Measurements from ENCODE around the gene TMBIM6. TPM values are rescaled to one million over a fixed set of nuclear protein-coding genes. Genes with fewer than 3 reads are reported as not detected.

Gene TMBIM6
- polyA plus RNA-seq, 1 of the 3 experiments (the other 2 are of a cell fraction): 290 TPM

DNA sequence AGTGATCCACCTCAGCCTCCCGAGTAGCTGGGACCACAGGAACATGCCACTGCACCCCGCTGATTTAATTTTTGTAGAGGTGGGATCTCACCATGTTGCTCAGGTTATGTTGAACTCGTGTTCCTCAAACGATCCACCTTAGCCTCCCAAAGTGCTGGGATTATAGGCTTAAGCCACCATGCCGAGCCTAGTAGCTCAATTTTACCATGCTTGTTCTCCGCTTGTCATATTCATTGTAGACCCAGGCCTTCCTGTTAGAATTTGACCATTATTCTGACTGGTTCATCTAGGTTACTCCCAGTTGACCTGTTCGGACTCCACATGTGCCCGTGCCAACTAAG lies 24.7 kb downstream of the TMBIM6 start:
- ChIA-PET CTCF (interaction anchor here (1.0 to 3.7 kb wide), 3 partner anchors 9 to 73 kb away, joined by 3 to 15 read pairs (median 9); no protein-coding TSS in a partner anchor), POLR2A (no interaction called here)
- Histone ChIP-seq H3K4me3 (ENCODE audit: low read depth in 2 of 2, low read length in 1 of 2) (no peak overlapping the region), H3K9ac (no peak overlapping the region), H3K4me2 (no peak overlapping the region), H3K27ac (ENCODE audit: low read depth in 2 of 2, low read length in 1 of 2) (no peak overlapping the region), H3K9me2 (no peaks in the 10 kb centered on the region), H3K4me1 (ENCODE audit: control insufficient read depth in 1 of 2, insufficient read depth in 2 of 2, low read depth in 1 of 2, low read length in 1 of 2) (no peaks in the 10 kb centered on the region), H3F3A (replicated peaks; ENCODE audit: insufficient read depth) (peaks cover 32% of the 10 kb centered on the region), H3K79me2 (ENCODE audit: insufficient read depth) (peaks cover 4% of the 10 kb centered on the region; the same call in 1 of the 2 replicates), H2AFZ (ENCODE audit: low read depth) (no peak overlapping the region), H3K27me3 (ENCODE audit: insufficient read depth) (no peaks in the 10 kb centered on the region), H3K36me3 (replicated peaks in 1 of 2; ENCODE audit: control insufficient read depth in 1 of 2, insufficient read depth in 2 of 2, low read length in 1 of 2) (peaks cover 37 to 39% of the 10 kb centered on the region in 2 experiments), H4K20me1 (ENCODE audit: insufficient read depth) (peaks cover 7% of the 10 kb centered on the region; the same call in 1 of the 2 replicates), H3K9me3 (no peaks in the 10 kb centered on the region)
- WGBS (ENCODE audit: low lambda C conversion rate): 85% methylated on average over 8 of the region's 8 CpGs
- DNase-seq: no peak
- TF ChIP-seq SIN3A (IDR thresholded peaks at IDR 0.05; ENCODE audit: borderline replicate concordance, low read depth, low read length) (no peak), EP300 (IDR thresholded peaks at IDR 0.05; ENCODE audit: borderline replicate concordance in 1 of 2, low read depth in 1 of 2, low read length in 1 of 2) (no peak), MAX (IDR thresholded peaks at IDR 0.05; ENCODE audit: low read depth) (no peak), NRF1 (IDR thresholded peaks at IDR 0.05; ENCODE audit: low read depth, low read length) (no peak), JUND (IDR thresholded peaks at IDR 0.05) (no peak), CTCF (IDR thresholded peaks at IDR 0.05) (no peak), IRF3 (IDR thresholded peaks at IDR 0.05; ENCODE audit: low read depth, low read length) (no peak), CHD2 (IDR thresholded peaks at IDR 0.05; ENCODE audit: low read length, partially characterized antibody) (no peak), MXI1 (IDR thresholded peaks at IDR 0.05; ENCODE audit: low read depth, low read length) (no peak), GABPA (IDR thresholded peaks at IDR 0.05; ENCODE audit: low read depth) (no peak), RAD21 (IDR thresholded peaks at IDR 0.05; ENCODE audit: low read length) (no peak), GATA2 (CRISPR knock-in tag; IDR thresholded peaks at IDR 0.05) (no peak), TAF1 (IDR thresholded peaks at IDR 0.05; ENCODE audit: borderline replicate concordance, low read depth, low read length) (no peak)
- TF ChIP-seq, protein P1, sequence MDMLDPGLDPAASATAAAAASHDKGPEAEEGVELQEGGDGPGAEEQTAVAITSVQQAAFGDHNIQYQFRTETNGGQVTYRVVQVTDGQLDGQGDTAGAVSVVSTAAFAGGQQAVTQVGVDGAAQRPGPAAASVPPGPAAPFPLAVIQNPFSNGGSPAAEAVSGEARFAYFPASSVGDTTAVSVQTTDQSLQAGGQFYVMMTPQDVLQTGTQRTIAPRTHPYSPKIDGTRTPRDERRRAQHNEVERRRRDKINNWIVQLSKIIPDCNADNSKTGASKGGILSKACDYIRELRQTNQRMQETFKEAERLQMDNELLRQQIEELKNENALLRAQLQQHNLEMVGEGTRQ (IDR thresholded peaks at IDR 0.05; ENCODE audit: borderline replicate concordance, low read depth, low read length): no peak
- TF ChIP-seq, protein P2, sequence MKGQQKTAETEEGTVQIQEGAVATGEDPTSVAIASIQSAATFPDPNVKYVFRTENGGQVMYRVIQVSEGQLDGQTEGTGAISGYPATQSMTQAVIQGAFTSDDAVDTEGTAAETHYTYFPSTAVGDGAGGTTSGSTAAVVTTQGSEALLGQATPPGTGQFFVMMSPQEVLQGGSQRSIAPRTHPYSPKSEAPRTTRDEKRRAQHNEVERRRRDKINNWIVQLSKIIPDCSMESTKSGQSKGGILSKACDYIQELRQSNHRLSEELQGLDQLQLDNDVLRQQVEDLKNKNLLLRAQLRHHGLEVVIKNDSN (IDR thresholded peaks at IDR 0.05; ENCODE audit: borderline replicate concordance, low read depth): no peak
- TF ChIP-seq, protein P3, sequence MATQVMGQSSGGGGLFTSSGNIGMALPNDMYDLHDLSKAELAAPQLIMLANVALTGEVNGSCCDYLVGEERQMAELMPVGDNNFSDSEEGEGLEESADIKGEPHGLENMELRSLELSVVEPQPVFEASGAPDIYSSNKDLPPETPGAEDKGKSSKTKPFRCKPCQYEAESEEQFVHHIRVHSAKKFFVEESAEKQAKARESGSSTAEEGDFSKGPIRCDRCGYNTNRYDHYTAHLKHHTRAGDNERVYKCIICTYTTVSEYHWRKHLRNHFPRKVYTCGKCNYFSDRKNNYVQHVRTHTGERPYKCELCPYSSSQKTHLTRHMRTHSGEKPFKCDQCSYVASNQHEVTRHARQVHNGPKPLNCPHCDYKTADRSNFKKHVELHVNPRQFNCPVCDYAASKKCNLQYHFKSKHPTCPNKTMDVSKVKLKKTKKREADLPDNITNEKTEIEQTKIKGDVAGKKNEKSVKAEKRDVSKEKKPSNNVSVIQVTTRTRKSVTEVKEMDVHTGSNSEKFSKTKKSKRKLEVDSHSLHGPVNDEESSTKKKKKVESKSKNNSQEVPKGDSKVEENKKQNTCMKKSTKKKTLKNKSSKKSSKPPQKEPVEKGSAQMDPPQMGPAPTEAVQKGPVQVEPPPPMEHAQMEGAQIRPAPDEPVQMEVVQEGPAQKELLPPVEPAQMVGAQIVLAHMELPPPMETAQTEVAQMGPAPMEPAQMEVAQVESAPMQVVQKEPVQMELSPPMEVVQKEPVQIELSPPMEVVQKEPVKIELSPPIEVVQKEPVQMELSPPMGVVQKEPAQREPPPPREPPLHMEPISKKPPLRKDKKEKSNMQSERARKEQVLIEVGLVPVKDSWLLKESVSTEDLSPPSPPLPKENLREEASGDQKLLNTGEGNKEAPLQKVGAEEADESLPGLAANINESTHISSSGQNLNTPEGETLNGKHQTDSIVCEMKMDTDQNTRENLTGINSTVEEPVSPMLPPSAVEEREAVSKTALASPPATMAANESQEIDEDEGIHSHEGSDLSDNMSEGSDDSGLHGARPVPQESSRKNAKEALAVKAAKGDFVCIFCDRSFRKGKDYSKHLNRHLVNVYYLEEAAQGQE (IDR thresholded peaks at IDR 0.05; ENCODE audit: low read depth, low read length): no peak

All from SK-N-SH (cell line).